Activated CD4-positive, alpha-beta T cell treated with anti-CD3 and anti-CD28 coated beads, Interleukin-2, amount 50 U/mL, for 48 hours (primary cell): ENCODE results near the gene FCMR.

ENCODE experiments used
- DNase-seq, 2 experiments: peaks; one replicate each; pipeline ENCODE4 v3.0.0-alpha.2; 2020

FCMR gene

DNA sequence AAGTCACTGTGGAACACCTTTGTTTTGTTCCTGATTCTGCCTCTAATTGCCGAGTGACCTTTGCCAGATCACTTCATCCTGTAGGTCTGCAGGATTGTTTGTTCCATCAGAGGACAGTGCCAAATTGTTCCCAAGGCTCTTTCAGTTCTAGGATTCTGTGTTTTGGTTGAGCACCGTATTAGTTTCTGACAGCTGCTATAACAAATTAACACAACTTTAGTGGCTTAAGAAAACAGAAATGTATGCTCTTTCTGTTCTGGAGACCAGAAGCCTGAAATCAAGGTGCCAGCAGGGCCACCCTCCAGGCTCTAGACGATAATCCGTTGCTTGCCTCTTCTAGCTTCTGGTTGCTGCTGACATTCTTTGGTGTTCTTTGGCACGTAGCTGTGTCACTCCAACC lies 27.9 kb upstream of the FCMR start:
- no peak for DNase-seq

GRCh38 chr1:206949208-206949607 lies 27.5 kb upstream of the FCMR start:
- no peak for DNase-seq

- no peak for DNase-seq
Measured at GRCh38 chr1:206947255-206947654, 25.5 kb upstream of the FCMR start.

- no peak for DNase-seq
Measured at GRCh38 chr1:206946261-206946660, 24.5 kb upstream of the FCMR start, which contains the start of gene PIGR. PIGR (minus strand) TSS chr1:206946466; CDS start chr1:206940531, 5,935 bp downstream.

DNA sequence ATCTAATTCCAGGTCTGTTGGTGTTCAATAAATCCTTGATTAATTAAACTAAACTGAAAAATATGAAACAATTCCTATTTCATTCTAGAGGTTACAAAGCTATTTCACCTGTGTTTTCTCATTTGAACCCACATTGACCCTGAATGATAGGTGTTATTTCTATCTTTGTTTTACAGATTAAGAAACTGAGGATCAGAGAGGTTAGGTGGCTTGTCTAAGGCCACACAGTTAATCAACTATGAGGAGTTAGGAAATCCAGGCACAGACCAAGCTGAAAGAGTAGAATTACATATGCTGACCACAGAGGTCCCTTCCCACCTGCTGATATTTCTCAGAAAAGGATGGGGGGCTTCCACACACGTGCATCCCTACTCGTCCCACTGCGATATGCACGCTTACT lies 24.0 kb upstream of the FCMR start:
- DNase-seq: no peak

DNA sequence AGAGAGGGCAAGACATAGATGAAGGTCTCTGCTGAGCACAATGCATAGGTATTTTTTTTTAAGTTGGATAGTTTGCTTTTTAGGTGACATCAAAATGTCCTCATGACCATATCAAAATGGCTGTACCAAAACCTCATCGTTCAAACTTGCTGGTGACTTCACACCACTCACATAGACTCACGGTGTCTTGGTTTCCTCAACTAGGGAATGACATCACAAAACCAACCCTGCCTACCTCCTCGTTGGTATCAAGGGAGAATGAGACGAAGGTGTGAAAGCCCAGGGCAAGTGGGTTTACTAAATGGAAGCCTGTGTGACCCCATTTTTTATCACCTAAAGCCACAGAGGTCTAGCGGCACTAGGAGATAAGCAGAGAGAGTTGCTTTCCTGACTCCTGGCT lies 23.0 kb upstream of the FCMR start:
- no peak for DNase-seq

DNA sequence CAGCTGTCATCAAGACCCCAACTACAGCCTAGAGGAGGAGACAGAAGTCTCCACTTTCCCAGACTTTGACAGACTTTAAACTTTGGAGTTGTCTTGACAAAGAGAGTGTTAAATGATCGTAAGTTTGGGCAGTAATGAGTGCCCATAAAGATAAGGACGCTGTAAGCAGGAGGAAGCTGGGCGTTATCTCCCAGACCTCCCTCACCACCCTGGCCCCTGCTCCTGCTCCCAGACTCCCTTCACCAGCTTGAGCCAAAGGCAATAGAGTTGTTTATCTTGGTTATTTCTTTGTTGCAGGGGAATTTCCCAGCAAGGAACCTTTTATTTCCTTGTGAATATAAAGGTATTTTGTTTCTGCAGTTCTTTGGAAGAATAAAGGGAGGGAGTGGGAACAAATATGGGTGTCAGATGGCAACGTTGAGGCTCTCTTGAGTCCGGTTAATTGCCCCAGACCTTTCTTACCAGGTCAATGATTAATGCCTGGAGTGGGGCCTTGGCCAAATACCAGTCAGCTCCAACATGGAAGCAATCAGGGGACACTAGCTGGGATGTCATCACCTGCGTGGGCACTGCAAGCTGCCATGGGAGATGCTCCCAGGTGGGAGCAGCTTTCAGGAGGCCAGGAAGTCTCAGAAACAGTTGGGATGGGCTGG lies 20.2 kb upstream of the FCMR start:
- no peak for DNase-seq

GRCh38 chr1:206940588-206940936 lies 18.8 kb upstream of the FCMR start:
- DNase-seq: no peak

DNA sequence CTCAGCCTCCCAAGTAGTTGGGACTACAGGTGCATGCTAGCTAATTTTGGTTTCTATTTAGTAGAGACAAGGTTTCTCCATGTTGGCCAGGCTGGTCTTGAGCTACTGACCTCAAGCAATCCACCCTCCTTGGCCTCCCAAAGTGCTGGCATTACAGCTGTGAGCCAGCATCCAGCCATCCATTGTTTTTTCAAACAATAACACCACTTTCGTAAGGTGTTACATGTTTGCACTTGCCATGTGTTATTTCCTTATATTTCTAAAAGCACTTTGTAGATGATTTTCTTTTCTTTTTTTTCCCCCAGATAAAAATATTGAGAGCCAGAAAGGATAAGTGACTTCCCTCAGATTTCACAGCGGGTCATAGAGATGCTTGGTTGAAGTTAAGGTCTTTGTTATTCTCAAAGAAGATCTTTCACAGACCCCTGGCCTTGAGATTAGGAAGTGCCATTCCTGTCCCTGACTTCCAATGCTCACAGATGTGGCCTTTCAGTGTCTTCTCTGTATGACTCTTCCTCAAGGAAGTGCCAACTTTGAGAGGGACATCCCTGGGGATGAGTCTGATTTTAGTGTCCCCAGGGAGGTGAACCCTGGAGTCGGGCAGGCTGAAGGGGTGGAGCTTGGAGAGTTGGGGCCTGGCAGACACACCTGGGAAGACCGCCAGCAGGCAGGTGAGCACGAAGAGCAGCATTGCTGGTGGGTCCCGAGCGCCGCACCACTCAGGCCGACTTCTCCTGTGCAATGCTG lies 18.3 kb upstream of the FCMR start:
- DNase-seq: no peak

- DNase-seq: no peak
Measured at GRCh38 chr1:206939131-206939530, 17.4 kb upstream of the FCMR start.

DNA sequence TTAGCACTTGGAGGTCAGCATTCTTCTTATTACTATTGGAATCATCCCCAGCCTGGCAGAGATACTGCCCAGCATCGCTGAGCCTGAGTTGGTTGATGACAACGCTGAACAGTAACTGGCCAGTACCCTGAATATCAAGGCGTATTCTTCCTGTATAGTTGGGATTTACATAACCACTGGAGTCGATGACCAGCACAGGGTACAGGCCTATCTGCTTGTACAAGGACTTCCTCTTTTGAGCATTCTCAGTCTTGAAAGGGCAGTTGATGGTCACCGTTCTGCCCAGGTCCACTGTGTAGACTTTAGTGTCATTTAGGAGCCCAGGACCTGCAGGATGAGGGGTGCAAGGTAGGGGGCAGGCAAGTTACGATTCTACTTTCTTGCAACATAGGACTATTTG lies 15.7 kb upstream of the FCMR start:
- no peak for DNase-seq

- peak; percentile 63 to 70 for DNase-seq
Measured at GRCh38 chr1:206935491-206936067, 13.8 kb upstream of the FCMR start.

- DNase-seq: peak; percentile 78 to 83
Measured at GRCh38 chr1:206933333-206933945, 11.7 kb upstream of the FCMR start.

GRCh38 chr1:206932177-206932576 lies 10.4 kb upstream of the FCMR start:
- no peak for DNase-seq

DNA sequence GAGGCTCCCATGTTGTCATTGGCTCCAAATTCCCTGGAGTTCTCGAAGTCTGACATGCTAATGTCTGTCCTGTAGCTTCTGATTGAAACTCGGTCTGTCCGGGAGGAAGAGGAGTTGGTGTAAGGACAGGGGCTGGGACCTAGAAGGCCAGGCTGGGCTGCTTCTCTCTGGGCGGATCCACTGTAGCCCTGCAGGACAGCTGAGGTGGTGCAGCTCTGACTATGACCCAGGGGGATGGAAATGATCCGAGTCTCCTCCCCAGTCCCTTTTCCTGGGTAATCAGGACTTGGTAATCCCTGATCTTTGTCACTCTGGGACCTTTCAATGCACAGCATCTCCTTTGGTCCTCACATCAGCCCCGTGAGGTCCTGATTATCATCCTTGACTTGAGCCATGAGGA lies 10.0 kb upstream of the FCMR start:
- DNase-seq: no peak

DNA sequence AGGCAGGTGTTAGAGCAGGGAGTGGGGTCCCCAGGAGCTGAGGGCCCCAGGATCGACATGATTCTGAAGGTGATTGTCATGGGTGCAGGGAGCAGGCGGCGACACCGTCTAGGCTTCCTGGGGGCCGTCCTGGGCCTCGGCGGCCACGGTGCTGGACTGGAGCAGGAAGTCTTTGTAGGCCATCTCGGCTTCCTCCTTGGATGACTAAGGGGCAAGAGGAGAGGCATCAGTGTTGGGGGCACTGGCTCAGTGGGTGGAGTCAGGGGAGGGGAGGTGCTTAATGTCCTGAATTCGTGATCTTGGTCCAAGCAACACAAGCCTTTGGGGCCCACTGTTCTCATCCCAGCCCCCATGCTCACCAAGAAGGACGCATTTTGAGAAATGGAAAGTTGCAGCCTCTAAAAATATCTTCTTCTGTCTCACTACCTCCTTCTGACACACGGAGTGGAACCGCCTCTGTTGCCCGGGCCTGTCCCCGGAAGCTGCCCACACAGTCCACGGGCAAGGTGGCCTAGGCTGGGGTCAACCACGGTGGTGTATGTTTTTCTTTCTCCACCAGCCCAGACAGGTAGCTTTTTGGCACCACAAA lies 8.6 kb upstream of the FCMR start:
- DNase-seq: peak; percentile 65 to 75

DNA sequence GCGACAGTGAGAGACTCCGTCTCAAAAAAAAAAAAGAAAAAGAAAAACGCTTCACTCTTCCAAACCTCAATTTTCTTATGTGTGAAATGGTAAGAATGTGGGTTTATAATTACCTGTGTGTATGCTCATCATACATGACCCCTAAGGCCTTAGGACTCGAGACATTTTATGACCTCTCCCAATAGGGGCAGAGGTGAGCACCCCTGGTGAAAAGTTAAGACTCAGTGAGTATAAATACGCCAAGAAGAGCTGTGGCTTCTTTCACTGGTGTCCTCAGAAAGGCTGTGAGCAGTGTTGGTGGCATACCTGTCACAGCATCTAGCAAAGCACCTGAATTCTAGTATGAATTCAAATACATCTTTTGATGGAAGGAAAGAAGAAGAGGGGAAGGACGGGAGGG lies 7.8 kb upstream of the FCMR start:
- DNase-seq: no peak

DNA sequence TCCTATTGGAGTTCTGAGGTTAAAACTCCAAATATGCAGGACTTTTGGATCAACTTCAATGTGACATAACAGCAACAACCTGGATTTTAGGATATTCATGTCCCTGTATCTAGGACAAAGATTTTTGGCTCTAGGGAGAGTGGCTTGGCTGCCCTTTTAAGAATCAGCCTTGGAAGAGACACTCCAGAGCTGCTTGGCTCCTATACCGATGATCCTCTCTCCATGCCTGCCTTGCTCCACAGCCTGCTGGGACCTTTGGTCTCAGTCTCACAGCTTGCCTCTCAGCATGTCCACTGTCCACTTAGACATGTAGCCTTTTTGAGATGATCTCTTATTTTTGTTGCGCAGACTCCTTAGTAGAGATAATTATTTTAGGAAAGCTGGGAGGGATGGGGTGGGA lies 4.5 kb upstream of the FCMR start:
- DNase-seq: no peak

- DNase-seq: peak in 1 of 2 experiments; percentile 66
Measured at GRCh38 chr1:206925106-206925736, 3.5 kb upstream of the FCMR start.

- DNase-seq: peak in 1 of 2 experiments; percentile 50
Measured at GRCh38 chr1:206924592-206925105, 2.9 kb upstream of the FCMR start.

DNA sequence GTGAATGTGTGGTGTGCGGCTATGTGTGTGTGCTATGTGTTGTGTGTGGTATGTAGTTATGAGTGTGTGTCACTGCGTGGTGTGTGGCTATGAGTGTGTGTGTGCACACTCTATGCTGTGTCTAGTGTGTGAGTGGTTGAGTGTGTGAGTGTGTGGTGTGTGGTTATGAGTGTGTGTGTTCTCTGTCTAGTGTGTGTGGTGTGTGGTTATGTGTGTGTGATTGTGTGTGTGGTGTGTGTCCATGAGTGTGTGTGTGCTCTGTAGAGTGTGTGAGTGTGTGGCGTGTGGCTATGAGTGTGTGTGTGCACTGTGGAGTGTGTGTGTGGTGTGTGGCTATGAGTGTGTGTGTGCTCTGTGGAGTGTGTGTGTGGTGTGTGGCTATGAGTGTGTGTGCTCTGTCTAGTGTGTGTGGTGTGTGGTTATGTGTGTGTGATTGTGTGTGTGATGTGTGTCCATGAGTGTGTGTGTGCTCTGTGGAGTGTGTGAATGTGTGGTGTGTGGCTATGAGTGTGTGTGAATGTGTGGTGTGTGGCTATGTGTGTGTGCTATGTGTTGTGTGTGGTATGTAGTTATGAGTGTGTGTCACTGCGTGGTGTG lies 2.3 kb upstream of the FCMR start:
- DNase-seq: peak in 1 of 2 experiments; percentile 25
